Uterus (tissue), 2 donors: ENCODE data around the gene ESRRA.

ENCODE experiments used
- CTCF ChIP-seq, 4 experiments: fragments of 200-600 bp in 2 of 4; fragments of 450-650 bp in 2 of 4; sonication (generic) in 2 of 4; IDR thresholded peaks; one replicate each; pipeline ENCODE4 v1.5.1; 2016 to 2019; ENCODE audit warnings: antibody characterized with exemption in 4 of 4, mild to moderate bottlenecking in 2 of 4, moderate library complexity in 1 of 4
- POLR2A ChIP-seq, 2 donors: fragments of 450-650 bp; IDR thresholded peaks; one replicate each; pipeline ENCODE4 v1.6.1; 2016; ENCODE audit warnings: antibody characterized with exemption in 2 of 2, mild to moderate bottlenecking in 1 of 2, moderate library complexity in 1 of 2

GRCh38 chr11:64294774-64295173 is 10.6 kb upstream of the ESRRA start:
- TF ChIP-seq POLR2A (IDR thresholded peaks at IDR 0.05), result no peak
- no peak for TF ChIP-seq CTCF (IDR thresholded peaks at IDR 0.05)
